Choroid plexus epithelial cell (primary cell): ENCODE results near the gene BBLN.

Experiments used
- DNase-seq: peaks from one replicate; pipeline ENCODE4 v3.0.0-alpha.2; 2010; ENCODE audit warnings: low read depth
- H3K4me3 ChIP-seq: 2 replicates; pipeline ENCODE4 v1.5.1; 2011; ENCODE audit warnings: low read depth, mild to moderate bottlenecking, control low read depth, low read length, moderate library complexity
- TF ChIP-seq, protein P1 (sequence below): conservative IDR thresholded peaks from 2 replicates; pipeline ENCODE4 v1.5.1; 2011; ENCODE audit warnings: low read depth, mild to moderate bottlenecking, control low read depth, inconsistent platforms, low read length, moderate library complexity

Gene BBLN

DNA sequence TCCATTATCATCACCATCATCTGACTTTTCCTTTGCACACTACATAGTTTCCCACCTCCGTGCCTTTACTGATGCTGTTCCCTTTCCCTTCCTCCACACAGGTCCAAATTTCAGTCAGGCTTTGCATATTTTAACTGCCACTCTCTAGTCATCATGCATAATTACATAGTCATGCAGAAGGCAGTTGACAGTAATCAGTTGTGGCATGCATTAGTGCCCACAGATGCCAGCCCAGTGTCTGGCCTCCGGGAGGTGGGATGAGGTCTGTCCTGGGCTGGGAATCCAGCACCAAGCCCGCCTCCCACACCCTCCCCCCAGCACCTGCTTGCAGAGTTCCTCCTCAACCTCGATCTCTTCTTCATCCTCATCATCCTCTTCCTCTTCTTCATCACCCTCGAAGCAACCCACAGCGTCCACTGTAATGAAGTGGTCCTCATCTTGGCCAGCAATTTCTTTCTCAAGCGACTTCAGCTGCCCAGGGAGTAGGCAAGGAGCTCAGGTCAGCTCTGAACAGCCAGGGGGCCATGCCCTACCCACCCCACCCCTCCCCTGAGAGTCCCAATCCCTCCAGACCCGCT lies 8.8 kb downstream of the BBLN start:
- no peak overlapping the region for H3K4me3 ChIP-seq
- DNase-seq, result no peak
- TF ChIP-seq, protein P1, sequence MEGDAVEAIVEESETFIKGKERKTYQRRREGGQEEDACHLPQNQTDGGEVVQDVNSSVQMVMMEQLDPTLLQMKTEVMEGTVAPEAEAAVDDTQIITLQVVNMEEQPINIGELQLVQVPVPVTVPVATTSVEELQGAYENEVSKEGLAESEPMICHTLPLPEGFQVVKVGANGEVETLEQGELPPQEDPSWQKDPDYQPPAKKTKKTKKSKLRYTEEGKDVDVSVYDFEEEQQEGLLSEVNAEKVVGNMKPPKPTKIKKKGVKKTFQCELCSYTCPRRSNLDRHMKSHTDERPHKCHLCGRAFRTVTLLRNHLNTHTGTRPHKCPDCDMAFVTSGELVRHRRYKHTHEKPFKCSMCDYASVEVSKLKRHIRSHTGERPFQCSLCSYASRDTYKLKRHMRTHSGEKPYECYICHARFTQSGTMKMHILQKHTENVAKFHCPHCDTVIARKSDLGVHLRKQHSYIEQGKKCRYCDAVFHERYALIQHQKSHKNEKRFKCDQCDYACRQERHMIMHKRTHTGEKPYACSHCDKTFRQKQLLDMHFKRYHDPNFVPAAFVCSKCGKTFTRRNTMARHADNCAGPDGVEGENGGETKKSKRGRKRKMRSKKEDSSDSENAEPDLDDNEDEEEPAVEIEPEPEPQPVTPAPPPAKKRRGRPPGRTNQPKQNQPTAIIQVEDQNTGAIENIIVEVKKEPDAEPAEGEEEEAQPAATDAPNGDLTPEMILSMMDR, result no peak

DNA sequence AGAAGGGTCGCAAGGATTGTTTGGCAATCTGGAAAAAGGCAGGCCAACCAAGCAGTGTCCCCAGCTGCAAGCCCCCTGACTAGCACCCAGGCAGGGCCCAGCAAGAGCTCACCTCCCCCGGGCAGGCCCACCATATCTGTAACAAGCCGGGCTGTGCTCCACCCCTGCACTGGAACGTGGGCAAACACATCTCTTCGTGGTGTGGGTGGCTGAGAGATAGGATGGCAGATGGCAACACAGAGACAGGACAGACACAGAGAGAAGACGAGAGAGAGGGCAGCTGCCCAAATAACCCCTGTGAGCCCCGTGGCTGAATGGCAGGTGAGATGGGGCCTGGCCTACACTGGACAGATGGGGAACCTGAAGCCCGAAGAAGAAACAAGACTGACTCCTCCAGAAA lies 9.4 kb downstream of the BBLN start:
- TF ChIP-seq, protein P1, result no peak
- H3K4me3 ChIP-seq, result no peak overlapping the region
- DNase-seq, result no peak

DNA sequence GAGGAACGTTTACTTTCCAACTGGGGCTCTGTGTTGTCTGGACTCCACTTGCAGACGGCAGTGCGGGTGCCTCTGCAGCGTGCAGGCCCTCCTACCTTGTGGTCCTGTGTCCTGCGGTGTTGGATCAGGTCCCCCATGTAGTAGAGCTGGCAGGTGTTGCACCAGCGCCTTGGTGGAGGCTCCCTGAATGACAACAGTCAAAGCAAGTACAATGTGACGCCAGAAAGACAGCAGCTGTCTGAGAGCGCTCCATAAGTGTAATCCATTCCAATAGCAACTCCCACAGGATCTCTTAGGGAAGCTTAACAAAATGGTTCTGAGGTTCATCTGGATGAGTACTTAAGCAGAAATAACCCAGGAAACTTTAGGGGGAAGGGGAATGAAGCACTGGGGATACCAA lies 9.9 kb downstream of the BBLN start:
- TF ChIP-seq, protein P1, result no peak
- no peak overlapping the region for H3K4me3 ChIP-seq
- no peak for DNase-seq

DNA sequence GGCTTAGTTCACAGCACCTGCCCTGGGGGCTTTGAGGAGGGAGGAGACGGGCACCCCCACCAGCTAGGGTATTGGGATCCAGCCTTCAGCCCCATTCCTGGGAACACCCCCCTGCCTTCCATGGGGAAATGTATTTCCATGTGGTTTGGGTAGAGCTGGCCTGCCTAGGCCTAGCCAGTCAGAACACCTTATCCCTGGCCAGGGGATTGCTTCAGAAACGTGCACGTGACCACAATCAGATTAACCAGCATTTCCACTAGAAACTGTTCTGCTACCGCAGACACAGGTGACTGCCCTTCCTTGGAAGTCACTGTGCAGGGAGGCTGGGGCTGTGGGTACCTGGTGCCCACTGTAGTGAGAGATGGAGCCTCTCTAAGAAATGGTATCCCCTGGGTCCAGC lies 14.0 kb downstream of the BBLN start:
- no peak overlapping the region for H3K4me3 ChIP-seq
- TF ChIP-seq, protein P1, result no peak
- DNase-seq, result no peak

DNA sequence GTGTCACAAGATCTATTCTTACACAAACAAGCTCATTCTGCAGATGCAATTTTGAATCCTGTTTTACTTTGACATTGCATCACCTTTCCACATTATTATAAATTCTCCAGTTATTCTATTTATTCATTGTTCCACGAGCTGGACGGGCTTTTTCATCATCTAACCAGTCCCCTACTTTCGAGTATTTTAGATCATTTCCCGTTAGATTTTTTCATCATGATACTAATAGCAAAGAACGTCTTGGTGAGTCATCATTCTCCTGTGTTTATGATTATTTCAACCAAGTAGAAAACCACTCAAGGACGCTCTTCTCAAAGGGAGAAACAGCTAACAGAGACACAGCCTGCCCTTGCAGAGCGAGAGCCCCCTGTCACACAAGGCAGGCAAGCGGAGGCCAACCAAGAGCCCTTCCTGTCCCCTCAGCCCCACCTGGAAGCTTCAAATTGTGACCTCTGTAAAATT lies 15.1 kb downstream of the BBLN start:
- no peak overlapping the region for H3K4me3 ChIP-seq
- TF ChIP-seq, protein P1, result no peak
- DNase-seq, result peak; percentile 84

DNA sequence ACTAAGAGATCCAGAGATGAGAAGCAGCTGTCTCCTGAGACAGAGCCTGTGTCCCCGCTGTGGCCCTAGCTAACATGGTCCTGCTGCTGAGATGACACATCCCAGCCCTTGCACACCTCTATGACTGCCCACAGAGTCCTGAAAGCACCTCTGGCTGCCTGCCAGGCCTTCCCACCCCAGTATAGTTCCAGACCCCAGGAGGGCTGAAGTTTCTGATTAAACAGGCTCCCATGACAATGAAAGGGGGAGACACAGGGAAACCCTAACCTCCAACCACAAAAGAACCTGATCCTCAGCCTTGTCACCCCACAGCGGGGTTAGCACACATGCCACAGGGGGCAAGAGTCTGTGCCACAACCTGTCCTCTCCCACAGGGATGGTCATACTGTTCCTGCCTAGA lies 15.7 kb downstream of the BBLN start:
- TF ChIP-seq, protein P1, result no peak
- H3K4me3 ChIP-seq, result no peak overlapping the region
- no peak for DNase-seq

DNA sequence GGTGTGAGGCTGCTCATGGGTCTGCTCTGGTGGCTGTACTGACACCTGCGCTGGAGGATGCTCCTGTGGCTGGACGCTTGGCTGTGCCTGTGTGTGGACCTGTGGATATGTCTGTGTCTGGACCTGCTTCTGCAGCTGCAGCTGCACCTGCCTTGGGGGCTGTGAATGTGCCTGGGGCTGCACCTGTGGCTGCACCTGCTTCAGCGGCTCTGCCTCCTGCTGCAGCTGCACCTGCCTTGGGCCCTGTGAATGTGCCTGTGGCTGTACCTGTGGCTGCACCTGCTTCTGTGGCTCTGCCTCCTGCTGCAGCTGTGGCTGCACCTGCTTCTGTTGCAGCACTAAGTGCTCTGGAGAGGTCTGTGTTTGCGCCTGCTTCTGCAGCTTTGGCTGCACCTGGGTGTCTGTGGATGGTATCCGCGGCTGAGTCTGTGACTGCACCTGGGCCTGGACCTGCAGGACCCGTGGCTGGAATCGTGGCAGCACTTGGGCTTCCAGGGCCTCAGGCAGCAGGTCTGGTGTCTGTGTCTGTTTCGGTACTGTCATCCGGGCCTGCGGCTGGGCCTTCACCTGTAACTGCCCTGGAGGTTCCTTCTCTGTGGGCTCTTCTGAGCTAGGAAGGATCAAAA lies 18.9 kb downstream of the BBLN start:
- H3K4me3 ChIP-seq, result no peak overlapping the region
- no peak for DNase-seq
- TF ChIP-seq, protein P1, result no peak
